A204.1 (cell line): ENCODE measurements around the gene EMX1.

Source experiments
- FAIRE-seq: peaks from 2 replicates; lab custom pipeline; 2012; peaks lifted over from hg19 to GRCh38; lab: Jason Lieb, UNC

EMX1 gene

GRCh38 chr2:72982219-72982618 lies 64.9 kb downstream of the EMX1 start:
- no peak for FAIRE-seq

GRCh38 chr2:72982781-72983499 lies 65.6 kb downstream of the EMX1 start:
- FAIRE-seq = no peak

- FAIRE-seq = no peak
Observed at GRCh38 chr2:72983500-72984161, 66.3 kb downstream of the EMX1 start.

GRCh38 chr2:72984172-72984671 lies 66.9 kb downstream of the EMX1 start:
- FAIRE-seq = no peak
